Suppressor macrophage treated with lipopolysaccharide for 1 hour (primary cell): ENCODE data around the gene MEF2D.
A peak's percentile ranks its signal among the peaks of the same experiment; 100 is the strongest.

ENCODE experiments used
- DNase-seq, 3 donors: peaks; one replicate each; pipeline ENCODE4 v3.0.0-alpha.2; 2020 to 2022

The MEF2D gene

GRCh38 chr1:156423422-156424352 lies 76.9 kb downstream of the MEF2D start:
- DNase-seq = no peak

DNA sequence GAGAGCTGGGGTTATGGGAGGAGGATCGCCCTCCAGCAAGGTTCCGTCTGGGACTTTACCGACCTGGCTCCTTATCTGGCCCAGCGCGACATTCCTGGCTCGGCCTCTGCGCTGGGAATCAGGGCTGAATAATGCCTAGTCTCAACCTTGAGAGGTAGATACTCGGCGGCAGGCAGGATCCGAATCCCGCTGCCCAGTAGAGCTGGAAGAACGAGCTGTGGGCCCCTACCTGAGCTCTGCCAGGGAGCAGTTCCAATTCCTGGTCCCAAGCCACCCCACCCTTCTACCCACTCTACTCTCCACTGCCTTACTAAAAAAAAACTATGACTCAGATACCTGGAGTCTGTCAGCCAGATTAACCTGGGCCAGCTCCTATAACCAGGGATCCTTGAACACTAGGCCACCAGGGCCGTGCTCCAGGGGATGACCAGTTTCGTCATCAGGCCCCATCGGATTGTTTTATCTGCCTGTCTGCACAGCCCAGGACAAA lies 77.9 kb downstream of the MEF2D start:
- DNase-seq = no peak

GRCh38 chr1:156421939-156422601 lies 78.5 kb downstream of the MEF2D start:
- no peak for DNase-seq

DNA sequence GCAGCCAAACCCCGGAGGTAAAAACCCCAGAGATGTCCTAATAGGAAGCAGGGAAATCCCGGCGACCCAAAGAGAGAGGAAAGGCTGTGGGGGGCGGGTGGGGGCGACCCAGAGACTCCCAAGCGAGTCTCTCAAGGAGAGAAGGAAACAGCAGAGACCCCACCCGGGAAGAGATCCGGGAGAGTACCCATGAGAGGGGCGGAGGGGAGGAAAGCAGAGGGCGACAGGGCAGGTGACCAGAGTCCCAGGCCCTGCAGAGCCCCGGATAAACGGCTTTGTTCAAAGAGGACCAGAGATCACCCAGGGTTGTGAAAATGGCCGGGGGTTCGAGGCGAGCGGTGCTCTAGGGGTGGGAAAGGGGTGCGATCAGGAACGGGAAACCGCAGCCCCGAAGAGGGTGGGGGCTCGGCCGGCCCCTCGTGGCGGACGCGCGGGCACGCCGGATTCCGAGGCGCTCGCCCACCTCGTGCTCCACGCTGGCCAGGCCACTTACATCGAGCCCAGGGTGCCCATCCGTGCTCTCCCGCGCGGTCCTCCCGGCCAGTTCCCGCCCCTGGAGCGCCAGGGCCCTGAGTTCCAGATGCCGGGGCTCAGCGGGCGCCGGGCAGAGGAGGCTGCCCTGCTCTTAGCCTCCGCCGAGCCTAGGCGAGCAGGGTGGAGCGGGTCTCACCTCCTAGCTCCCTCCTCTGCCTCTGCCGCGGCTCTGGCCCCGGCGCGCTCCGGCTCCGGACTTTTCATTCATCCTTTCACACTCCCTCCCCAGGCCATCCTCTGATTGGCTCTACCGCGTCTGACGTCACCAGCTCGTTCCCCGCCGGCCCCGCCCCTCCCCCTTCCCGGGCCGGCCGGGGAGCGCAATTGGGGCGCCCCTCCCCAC lies 79.3 kb downstream of the MEF2D start:
- peak; percentile 75 to 89 (median 76) for DNase-seq

DNA sequence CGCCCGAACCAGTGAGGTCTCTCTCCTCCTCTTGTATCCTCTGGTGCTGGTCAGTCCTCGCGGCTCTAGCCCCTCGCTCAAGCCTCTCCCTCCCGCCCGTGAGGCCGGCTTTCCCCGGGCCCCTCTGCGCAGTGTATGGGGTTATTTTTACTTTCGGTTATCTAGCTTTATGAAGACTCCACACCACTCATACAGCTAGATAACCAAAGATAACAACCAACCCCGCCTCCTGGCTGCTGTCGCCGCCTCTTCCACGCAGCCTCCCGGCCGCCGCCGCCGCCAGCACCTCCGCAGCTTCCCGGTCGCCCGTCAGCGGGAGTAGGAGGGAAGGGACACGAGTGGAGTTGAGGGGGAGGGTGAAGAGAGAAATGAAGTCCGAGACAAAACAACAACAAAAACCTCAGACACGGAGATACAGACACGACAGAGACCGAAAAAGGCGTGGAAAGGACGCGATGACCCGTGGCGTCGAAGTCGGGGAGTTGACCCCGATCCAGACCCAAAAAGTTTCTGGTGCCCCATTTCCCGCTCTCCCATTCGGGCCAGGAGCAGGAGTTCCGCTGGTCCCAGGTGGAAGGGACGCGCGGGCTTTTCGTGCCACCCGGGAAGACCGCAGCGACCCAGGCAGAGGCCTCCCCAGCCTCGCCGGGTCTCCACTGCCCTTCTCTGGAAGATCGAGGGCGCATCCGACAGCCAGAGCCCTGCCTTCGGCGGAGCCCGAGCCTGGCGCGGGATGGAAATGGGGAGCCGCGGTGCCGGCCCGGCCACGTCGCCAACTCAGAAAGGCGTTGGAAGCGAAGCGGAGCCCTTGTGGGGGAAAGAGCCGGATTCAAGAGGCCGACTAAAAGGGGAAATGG lies 80.1 kb downstream of the MEF2D start:
- DNase-seq = peak; percentile 89 to 91 (median 90)

- DNase-seq = peak in 1 of 3 donors; percentile 24
These were observed 80.7 kb downstream of the MEF2D start for GRCh38 chr1:156419854-156420204.

DNA sequence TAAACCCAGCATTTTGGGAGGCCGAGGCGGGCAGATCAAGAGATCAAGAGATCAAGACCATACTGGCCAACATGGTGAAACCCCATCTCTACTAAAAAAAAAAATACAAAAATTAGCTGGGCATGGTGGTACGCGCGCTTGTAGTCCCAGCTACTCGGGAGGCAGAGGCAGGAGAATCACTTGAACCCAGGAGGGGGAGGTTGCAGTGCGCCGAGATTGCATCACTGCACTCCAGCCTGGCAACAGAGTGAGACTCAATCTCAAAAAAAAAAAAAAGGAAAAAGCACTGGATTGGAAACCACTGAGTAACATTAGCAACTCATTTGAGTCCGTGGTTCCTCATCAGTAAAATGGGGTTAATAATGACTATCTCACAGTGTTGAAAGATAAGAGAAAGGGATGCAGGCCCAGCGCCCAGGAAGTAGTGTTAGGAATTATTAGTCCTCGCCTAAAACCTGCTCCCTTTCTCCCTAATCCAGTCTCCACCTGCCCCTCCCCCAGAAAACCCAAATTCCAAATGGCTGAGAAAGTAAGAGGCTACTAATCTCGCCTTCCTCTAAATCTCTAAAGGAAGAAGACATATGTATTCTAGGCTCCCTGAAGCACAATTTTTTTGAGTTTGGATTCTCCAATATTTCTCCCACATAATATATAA lies 82.0 kb downstream of the MEF2D start:
- DNase-seq = peak in 1 of 3 donors; percentile 24

GRCh38 chr1:156417401-156418020 lies 83.1 kb downstream of the MEF2D start:
- no peak for DNase-seq

DNA sequence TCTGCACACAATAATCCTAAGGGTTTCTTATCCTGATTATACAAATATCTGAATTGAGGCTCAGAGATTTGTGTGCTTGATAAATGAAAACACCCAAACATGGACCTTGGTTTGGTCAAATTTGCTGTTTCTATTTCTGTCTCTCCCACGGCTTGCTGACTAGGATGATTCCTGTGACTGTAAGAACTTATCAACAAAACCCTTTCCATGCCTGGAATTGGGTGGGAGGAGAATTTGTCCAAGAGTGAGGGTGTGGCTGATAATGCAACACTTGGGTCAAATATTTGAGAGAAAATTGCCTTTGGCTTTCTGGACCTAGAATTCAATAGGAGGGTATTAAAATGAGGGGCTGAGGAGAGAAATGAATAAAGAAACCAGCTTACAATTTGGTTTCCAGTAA lies 83.6 kb downstream of the MEF2D start:
- no peak for DNase-seq

GRCh38 chr1:156414461-156415064 lies 86.0 kb downstream of the MEF2D start:
- peak in 2 of 3 donors; percentile 17 to 53 for DNase-seq
